Caco-2 (cell line): ENCODE measurements around the gene IL1RAPL1. TPM values are rescaled to one million over a fixed set of nuclear protein-coding genes. Genes with fewer than 3 reads are reported as not detected.

Experiments
- BruUV-seq: library from RNA; stranded (reverse); fragments of 400-500 nt; replicated peaks from 2 replicates; lab custom pipeline; 2021; lab: Mats Ljungman, UMichigan
- CTCF ChIA-PET: fragments of 300-600 bp; sonication (Branson Sonifier 250); formaldehyde crosslinking; loops from one replicate; lab custom pipeline; 2022; ENCODE audit warnings: antibody characterized with exemption; lab: Charles Lee
- POLR2A ChIA-PET: fragments of 300-600 bp; sonication (Branson Sonifier 250); formaldehyde crosslinking; loops from one replicate; lab custom pipeline; 2022; ENCODE audit warnings: antibody characterized with exemption; lab: Charles Lee
- DNase-seq, 2 experiments: peaks; one replicate each; pipeline versions ENCODE4 v3.0.0 to v3.0.0-alpha.2; 2020 to 2022
- H3K27me3 ChIP-seq: replicated peaks from 2 replicates; pipeline ENCODE4 v1.6.0; 2011; ENCODE audit warnings: low read length; ENCODE audit not compliant: control insufficient read depth, insufficient read depth
- H3K36me3 ChIP-seq: 2 replicates; pipeline ENCODE4 v1.5.1; 2011; ENCODE audit warnings: low read length; ENCODE audit not compliant: control insufficient read depth, insufficient read depth
- H3K4me1 ChIP-seq: fragments of 250-450 bp; sonication (Bioruptor Pico); 2 replicates; pipeline ENCODE4 v1.5.1; 2020; ENCODE audit warnings: mild to moderate bottlenecking
- H3K4me3 ChIP-seq: 2 replicates; pipeline ENCODE4 v1.5.1; 2011; ENCODE audit warnings: low read depth, mild to moderate bottlenecking, control low read depth, low read length
- H3K9me3 ChIP-seq: fragments of 250-450 bp; sonication (Bioruptor Pico); 2 replicates; pipeline ENCODE4 v1.5.1; 2020; ENCODE audit warnings: mild to moderate bottlenecking, moderate library complexity
- H3K27ac Mint-ChIP-seq: one replicate; pipeline ENCODE4 v1.8.0; 2022; ENCODE audit warnings: mixed read lengths; ENCODE audit not compliant: unreplicated experiment
- H3K27me3 Mint-ChIP-seq: one replicate; pipeline ENCODE4 v1.8.0; 2022; ENCODE audit warnings: mixed read lengths; ENCODE audit not compliant: insufficient read depth, unreplicated experiment
- H3K36me3 Mint-ChIP-seq: one replicate; pipeline ENCODE4 v1.8.0; 2022; ENCODE audit warnings: mild to moderate bottlenecking, mixed read lengths; ENCODE audit not compliant: insufficient read depth, unreplicated experiment
- H3K4me1 Mint-ChIP-seq: one replicate; pipeline ENCODE4 v1.8.0; 2022; ENCODE audit warnings: low read depth, mixed read lengths; ENCODE audit not compliant: unreplicated experiment
- H3K4me3 Mint-ChIP-seq: one replicate; pipeline ENCODE4 v1.8.0; 2022; ENCODE audit warnings: mild to moderate bottlenecking, moderate library complexity, mixed read lengths; ENCODE audit not compliant: unreplicated experiment
- H3K9me3 Mint-ChIP-seq: one replicate; pipeline ENCODE4 v1.8.0; 2022; ENCODE audit warnings: mixed read lengths; ENCODE audit not compliant: unreplicated experiment
- CTCF ChIP-seq, 2 experiments: fragments of 200-600 bp in 1 of 2; IDR thresholded peaks; 1 replicate in 1 of 2; 2 replicates in 1 of 2; pipeline versions ENCODE4 v1.5.1 to v1.8.0; 2011 to 2022; ENCODE audit warnings: antibody characterized with exemption in 1 of 2, control low read depth in 1 of 2, inconsistent platforms in 1 of 2, low read depth in 1 of 2, low read length in 1 of 2, mild to moderate bottlenecking in 1 of 2, moderate library complexity in 1 of 2; ENCODE audit not compliant: insufficient read depth in 1 of 2, severe bottlenecking in 1 of 2, unreplicated experiment in 1 of 2
- intact Hi-C: fragments of 100-400 bp; cut with micrococcal nuclease; formaldehyde crosslinking; loops from one replicate; pipeline ENCODE4 v1.10.0; 2022; ENCODE audit not compliant: unreplicated experiment
- total RNA-seq: library from RNA; stranded (reverse); gene quantifications from 2 replicates; pipeline ENCODE4 v1.2.3, GENCODE V29; 2022

The IL1RAPL1 gene
- total RNA-seq, 1 experiment from 2014 or later = not detected

GRCh38 chrX:29665532-29665931 is 1078.3 kb downstream of the IL1RAPL1 start:
- DNase-seq = no peak
- BruUV-seq = no TSS peak
- H3K4me1 Mint-ChIP-seq = peaks cover 13% of the 10 kb centered on the region
- no peaks in the 10 kb centered on the region for H3K27me3 Mint-ChIP-seq
- TF ChIP-seq CTCF (IDR thresholded peaks at IDR 0.05; ENCODE audit: insufficient read depth in 1 of 2, low read depth in 1 of 2, low read length in 1 of 2, severe bottlenecking in 1 of 2, unreplicated experiment in 1 of 2) = no peak
- H3K9me3 ChIP-seq = no peaks in the 10 kb centered on the region
- H3K4me1 ChIP-seq = peaks cover 12% of the 10 kb centered on the region; the same call in 1 of the 2 replicates
- no peaks in the 10 kb centered on the region for H3K27me3 ChIP-seq
- no peaks in the 10 kb centered on the region for H3K9me3 Mint-ChIP-seq
- CTCF ChIA-PET = no interaction called here
- no peaks in the 10 kb centered on the region for H3K36me3 Mint-ChIP-seq
- no peak overlapping the region for H3K4me3 Mint-ChIP-seq
- intact Hi-C loops = no loop called here
- H3K27ac Mint-ChIP-seq = no peak overlapping the region
- no peaks in the 10 kb centered on the region for H3K36me3 ChIP-seq
- H3K4me3 ChIP-seq = no peak overlapping the region
- POLR2A ChIA-PET = no interaction called here

- intact Hi-C loops = no loop called here
Measured at GRCh38 chrX:29666366-29666765, 1079.1 kb downstream of the IL1RAPL1 start.

GRCh38 chrX:29671421-29671820 is 1084.2 kb downstream of the IL1RAPL1 start:
- POLR2A ChIA-PET = no interaction called here
- Mint-ChIP-seq H3K4me1 (no peaks in the 10 kb centered on the region), H3K4me3 (no peak overlapping the region), H3K36me3 (no peaks in the 10 kb centered on the region), H3K27me3 (no peaks in the 10 kb centered on the region), H3K27ac (no peak overlapping the region), H3K9me3 (no peaks in the 10 kb centered on the region)
- CTCF ChIA-PET = no interaction called here
- intact Hi-C loops = no loop called here
- Histone ChIP-seq H3K27me3 (no peaks in the 10 kb centered on the region), H3K36me3 (no peaks in the 10 kb centered on the region), H3K9me3 (no peaks in the 10 kb centered on the region), H3K4me3 (no peak overlapping the region), H3K4me1 (no peaks in the 10 kb centered on the region)
- BruUV-seq = no TSS peak
- no peak for DNase-seq
- TF ChIP-seq CTCF (IDR thresholded peaks at IDR 0.05; ENCODE audit: insufficient read depth in 1 of 2, low read depth in 1 of 2, low read length in 1 of 2, severe bottlenecking in 1 of 2, unreplicated experiment in 1 of 2) = no peak

More at GRCh38 chrX:29666366-29666765, 1079.1 kb downstream of the IL1RAPL1 start:
- BruUV-seq = no TSS peak
- Histone ChIP-seq H3K36me3 (no peaks in the 10 kb centered on the region), H3K4me1 (peaks cover 12% of the 10 kb centered on the region; the same call in 1 of the 2 replicates), H3K27me3 (no peaks in the 10 kb centered on the region), H3K9me3 (no peaks in the 10 kb centered on the region), H3K4me3 (no peak overlapping the region)
- DNase-seq = no peak
- H3K9me3 Mint-ChIP-seq = no peaks in the 10 kb centered on the region
- peaks cover 13% of the 10 kb centered on the region for H3K4me1 Mint-ChIP-seq
- ChIA-PET CTCF (no interaction called here), POLR2A (no interaction called here)
- H3K27ac Mint-ChIP-seq = no peak overlapping the region
- no peaks in the 10 kb centered on the region for H3K27me3 Mint-ChIP-seq
- H3K4me3 Mint-ChIP-seq = no peak overlapping the region
- TF ChIP-seq CTCF (IDR thresholded peaks at IDR 0.05; ENCODE audit: insufficient read depth in 1 of 2, low read depth in 1 of 2, low read length in 1 of 2, severe bottlenecking in 1 of 2, unreplicated experiment in 1 of 2) = no peak
- H3K36me3 Mint-ChIP-seq = no peaks in the 10 kb centered on the region
